NCI-H526 treated with DMSO at 0.1 percent for 48 hours (cell line): ENCODE measurements around the gene ZNF334.
A peak's percentile ranks its signal among the peaks of the same experiment; 100 is the strongest.

Experiments used
- DNase-seq: peaks from one replicate; lab custom pipeline; 2025; lab: John Stamatoyannopoulos, UW

Gene ZNF334

DNA sequence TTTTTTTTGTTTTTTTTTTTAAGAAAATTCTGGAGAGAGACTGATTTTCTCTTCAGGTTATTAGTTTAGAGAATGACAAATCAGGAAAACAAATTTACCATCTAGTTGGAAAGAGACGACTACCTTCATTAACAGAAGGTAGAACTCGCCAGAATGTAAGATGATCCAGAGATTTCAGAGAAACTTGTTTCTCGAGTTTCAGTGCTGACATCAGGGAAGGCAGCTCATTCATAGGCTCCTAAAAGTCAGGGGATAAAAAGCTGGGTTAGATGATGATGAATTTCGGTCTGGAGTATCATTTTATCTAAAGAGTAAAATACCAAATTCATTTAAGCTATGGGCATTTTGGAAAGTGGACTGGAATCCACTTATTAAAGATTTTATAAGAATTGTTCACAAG, 27.9 kb downstream of the ZNF334 start:
- DNase-seq = no peak

DNA sequence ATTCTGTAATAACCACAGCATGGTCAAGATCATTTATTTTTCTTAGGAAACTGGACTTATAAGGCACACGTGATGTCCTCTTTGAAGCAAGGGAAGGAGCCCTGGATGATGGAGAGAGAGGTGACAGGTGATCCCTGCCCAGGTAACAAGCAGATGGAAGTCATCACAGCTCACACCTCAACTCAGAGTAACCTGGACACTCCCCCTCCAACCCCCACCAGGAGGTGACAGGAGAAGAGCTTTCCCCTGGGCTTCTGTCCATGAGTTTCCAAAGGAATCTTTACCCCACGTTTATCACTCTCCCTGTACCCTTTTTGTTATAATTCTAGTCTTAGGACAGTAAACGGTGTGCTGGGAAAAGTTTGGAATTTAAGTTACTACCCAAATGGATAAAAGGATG, 28.4 kb downstream of the ZNF334 start:
- no peak for DNase-seq

DNA sequence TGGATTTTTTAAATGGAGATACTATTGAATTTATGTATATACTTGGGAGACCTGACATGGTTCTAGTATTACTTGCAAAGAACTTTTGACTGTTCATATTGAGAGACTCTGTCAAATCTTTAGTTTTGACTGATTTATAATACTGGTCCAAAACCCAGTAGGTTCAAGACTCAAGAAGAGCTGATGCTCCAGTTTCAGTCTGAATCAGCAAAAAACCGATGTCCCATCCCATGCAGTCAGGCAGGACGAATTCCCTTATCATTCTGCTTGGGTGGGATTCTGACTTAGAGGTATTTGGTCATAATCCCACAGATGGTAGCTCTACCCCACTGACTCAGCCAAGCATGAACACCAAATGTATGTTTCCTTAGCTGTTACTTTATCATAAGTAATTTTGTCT, 29.5 kb downstream of the ZNF334 start:
- DNase-seq = no peak

DNA sequence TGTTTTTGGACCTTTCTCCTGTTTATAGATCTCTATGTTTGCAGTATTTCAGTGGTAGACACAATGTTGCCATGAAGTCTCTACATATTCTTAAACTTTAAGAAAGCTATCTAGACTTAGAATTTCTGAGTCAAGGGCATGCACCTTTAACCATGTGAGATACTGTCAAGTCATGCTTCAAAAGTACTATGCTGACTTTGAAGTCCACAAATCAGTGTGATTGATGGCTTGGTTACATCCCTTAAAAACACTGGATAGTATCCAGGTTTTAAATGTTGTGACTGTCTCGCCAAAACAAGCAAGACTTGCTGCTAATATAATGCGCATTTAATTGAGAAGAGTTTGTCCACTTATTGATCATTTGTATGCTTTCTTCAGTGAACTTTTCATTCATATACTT, 30.5 kb downstream of the ZNF334 start:
- no peak for DNase-seq

DNA sequence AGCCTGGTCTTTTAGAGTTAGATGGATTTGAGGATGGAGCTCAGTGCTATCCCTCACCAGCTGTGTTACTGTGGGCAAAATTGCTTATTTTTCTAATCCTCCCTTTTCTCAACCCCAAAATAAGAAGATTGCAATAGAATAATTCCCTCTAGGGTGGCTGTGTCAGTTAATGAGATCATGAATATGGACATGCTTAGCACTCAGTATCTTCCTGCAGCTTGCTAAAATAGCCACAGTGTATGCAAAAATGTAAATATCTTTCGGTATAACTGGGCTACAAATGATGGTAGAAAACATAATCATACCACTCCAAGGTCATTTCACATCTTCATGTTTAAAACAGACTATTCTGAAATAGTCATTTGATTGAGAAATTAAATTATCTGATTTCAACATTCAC, 35.7 kb downstream of the ZNF334 start:
- DNase-seq = no peak

DNA sequence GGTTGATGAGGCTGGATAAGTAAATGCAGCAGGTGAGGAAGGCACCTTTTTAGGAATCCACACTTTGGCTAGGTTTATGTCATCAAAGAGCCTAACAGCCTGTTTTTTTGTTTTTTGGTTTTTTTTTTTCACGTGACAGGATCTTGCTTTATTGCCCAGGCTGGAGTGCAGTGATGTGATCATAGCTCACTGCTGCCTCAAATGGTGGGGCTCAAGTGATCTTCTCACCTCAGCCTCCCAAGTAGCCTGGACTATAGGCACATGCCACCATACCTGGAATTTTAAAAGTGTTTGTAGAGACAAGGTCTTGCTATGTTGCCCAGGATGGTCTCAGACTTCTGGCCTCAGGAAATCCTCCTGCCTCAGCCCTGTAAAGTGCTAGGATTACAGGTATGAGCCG, 36.1 kb downstream of the ZNF334 start:
- no peak for DNase-seq

DNA sequence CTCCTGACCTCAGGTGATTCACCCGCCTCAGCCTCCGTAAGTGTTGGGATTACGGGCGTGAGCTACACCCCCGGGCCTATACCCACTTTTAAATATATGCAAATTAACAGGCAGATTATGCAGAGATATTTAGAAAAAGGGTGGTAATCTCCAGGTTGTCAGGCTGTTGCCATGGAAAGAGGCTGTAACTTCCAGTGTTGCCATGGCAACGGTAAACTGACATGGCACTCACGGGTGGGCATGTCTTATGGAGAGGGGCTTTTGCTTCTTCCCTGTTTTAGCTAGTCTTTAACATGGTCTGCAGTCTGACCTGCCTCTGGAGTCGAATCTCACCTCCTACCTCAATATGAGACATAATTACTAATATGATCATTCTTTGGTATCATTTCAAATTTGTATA, 44.9 kb downstream of the ZNF334 start:
- no peak for DNase-seq

DNA sequence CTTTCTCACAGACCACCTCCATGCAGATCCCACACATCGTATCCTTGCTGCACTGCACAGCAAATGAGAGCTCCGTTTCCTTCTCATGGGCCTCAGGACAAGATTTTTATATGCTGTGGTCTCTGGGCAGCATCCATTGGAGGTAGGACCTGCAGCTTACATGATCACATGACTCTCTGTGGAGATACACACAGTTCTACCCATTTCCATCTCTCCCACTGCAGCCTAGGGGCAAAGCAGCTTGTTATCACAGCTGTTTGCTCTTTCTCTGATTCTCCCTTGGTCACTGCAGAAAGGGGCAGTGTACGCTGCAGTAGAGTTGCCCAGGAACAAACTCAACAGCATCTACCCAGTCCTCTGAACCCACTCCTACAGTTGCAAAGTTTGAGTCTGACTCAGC, 48.9 kb downstream of the ZNF334 start:
- DNase-seq = no peak

DNA sequence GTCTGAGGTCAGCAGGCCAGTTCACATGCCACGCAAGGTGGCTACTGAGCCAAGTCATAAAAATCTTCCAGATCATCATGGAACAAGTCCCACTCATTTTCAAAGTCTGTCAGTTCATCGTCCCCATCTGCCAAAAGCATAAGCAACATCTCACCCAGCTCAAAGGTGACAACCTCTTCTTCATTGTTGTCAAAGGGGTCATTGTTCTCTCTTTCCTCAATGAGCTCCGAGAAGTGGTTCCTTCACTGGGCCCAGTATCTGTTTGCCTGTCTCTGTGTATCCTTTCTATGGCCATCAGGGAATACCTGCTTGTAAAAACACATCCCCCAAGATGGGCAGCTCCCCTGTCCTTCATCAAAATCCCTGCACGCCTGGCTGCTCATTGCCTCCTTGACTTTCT, 49.5 kb downstream of the ZNF334 start:
- no peak for DNase-seq

DNA sequence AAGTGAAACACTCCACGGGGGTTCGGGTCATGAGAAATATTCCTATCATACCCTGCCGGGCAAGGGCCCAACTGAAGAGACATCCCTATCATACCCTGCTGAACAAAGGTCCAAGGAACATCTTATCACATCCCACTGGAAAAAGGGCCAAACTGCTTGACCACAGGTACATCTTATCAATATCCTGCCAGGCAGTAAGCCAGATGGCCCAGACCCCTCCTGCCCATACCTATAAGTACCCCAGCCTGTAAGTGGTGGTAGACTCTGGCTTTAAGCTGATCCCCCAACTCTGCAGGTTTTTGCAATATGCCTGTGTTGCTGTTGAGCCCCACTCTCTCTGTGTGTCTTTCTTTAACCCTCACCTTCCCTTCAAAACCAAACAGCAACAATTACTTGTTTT, 51.6 kb downstream of the ZNF334 start:
- no peak for DNase-seq

DNA sequence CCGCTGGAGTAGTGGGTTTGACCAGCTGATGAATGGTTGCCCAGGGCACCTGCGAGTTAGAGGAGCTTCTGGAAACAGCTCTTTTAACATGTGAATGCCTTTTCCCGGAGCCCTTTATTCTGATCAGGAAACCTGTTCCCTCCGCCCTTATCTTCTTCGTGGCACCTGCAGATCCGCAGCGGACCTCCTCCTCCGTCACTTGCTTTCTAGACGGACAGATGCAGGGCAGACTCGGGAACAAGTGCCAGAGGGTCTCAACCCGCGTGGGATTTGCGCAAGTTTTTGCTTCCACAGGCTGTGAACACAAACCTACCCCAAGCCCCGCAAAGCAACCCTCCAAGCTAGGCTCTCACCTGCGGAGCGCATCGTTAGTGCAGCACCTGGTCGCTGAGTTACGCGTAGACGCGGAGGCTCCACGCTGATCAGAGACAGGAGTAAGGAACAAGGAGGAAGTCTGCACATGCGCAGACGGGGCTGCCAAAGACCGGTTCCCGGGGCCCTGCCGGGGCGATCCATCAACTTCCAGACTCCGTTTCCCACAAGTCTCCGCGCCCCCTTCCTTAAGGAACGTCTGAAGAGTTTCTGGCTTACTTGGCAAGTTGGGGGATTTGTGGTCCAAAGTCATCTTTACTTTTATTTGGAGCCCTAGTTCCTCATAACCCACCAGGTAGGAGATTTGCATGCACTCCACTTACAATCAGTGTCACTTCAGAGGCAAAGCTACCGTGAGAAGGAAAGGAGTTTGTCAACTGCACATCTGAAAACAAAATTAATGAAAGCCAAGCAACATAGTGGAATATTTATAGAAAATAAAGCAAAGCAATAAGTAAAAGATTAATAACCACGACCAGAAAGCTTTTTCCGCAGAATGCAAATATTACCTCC, 54.3 kb downstream of the ZNF334 start:
- DNase-seq = peak; percentile 72

DNA sequence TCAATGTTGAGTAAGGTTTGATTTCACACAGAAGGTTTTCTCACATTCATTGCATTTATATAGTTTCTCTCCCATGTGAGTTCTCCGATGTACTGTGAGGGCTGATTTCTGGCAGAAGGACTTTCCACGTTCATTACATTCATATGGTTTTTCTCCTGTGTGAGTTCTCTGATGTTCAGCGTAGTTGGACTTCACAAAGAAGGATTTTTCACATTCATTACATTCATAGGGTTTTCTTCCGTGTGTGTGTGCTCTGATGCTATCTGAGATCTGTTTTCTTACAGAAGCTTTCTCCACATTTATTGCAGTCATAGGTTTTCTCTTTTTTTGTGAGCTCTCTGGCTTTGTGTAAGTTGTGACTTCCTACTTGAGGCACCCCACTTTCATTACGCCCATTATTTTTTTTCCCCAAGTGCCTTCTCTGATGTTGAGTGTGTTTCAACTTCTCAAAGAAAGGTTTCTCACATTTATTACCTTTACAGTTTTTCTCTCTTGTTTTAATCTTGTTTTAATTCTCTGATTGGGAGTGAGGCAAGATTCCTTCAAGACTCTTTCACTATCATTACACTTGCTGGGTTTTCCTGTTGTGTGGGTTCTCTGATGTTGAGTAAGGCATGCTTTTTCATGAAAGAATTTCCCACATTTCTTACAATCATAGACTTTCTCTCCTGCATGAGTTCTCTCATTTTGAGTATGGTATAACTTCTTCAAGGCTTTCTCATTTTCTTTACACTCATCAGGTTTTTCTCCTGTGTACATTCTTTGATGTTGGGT, 56.9 kb downstream of the ZNF334 start:
- DNase-seq = no peak

DNA sequence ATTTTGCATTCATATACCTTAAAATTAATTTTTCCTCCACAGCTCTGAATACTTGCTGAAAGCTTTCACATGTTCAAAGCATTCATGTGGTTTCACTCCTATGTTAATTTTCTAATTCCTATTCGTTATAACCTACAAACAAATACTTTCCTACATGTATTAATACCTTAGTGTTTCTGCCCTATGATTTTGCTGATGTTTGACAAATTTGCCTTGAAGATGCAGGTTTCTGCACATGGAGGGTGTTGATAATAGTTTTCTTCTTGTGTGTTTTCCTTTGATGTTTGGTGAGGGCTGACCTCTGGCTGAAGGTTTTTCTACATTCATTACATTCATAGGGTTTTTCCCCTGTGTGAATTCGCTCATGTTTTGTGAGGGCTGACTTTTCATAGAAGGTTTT, 57.6 kb downstream of the ZNF334 start:
- no peak for DNase-seq
